Measurements from ENCODE around the gene C16orf74.
A peak's percentile ranks its signal among the peaks of the same experiment; 100 is the strongest.

Gene C16orf74

GRCh38 chr16:85752511-85753420 is 1.9 kb upstream of the C16orf74 start:
- H3K27ac ChIP-seq (ENCODE audit: insufficient read depth, low read depth, low read length, poor library complexity, severe bottlenecking): no peak overlapping the region
- no peaks in the 10 kb centered on the region for H3K36me3 ChIP-seq (ENCODE audit: control insufficient read depth, insufficient read depth, low read length)
- no peaks in the 10 kb centered on the region for H3K9me3 ChIP-seq (ENCODE audit: control insufficient read depth, low read length)
- H3K27me3 ChIP-seq (ENCODE audit: control insufficient read depth, insufficient read depth, low read length, poor library complexity, severe bottlenecking): peaks cover 47% of the 10 kb centered on the region
- 48 to 52% methylated on average over 21 of the region's 21 CpGs for WGBS, 2 experiments
- no peak overlapping the region for H3K4me3 ChIP-seq (ENCODE audit: insufficient read depth, low read depth, low read length)
- H3K4me1 ChIP-seq (ENCODE audit: control insufficient read depth, insufficient read depth, low read length): peaks cover 25% of the 10 kb centered on the region

- Histone ChIP-seq H3K27me3 (ENCODE audit: control insufficient read depth, insufficient read depth, low read length, poor library complexity, severe bottlenecking) (peaks cover 47% of the 10 kb centered on the region), H3K36me3 (ENCODE audit: control insufficient read depth, insufficient read depth, low read length) (no peaks in the 10 kb centered on the region), H3K4me3 (ENCODE audit: insufficient read depth, low read depth, low read length) (no peak overlapping the region), H3K9me3 (ENCODE audit: control insufficient read depth, low read length) (no peaks in the 10 kb centered on the region), H3K27ac (ENCODE audit: insufficient read depth, low read depth, low read length, poor library complexity, severe bottlenecking) (no peak overlapping the region), H3K4me1 (ENCODE audit: control insufficient read depth, insufficient read depth, low read length) (peaks cover 26% of the 10 kb centered on the region)
- WGBS, 2 experiments: 24% methylated on average over 15 of the region's 15 CpGs
These were observed 1.0 kb upstream of the C16orf74 start for GRCh38 chr16:85751698-85752501.

GRCh38 chr16:85750146-85750826 is 610 bp downstream of the C16orf74 start:
- 1% methylated on average over 51 of the region's 51 CpGs for WGBS, 2 experiments

GRCh38 chr16:85749771-85750145 is 1.1 kb downstream of the C16orf74 start:
- Histone ChIP-seq H3K9me3 (ENCODE audit: control insufficient read depth, low read length) (no peaks in the 10 kb centered on the region), H3K4me1 (ENCODE audit: control insufficient read depth, insufficient read depth, low read length) (peaks cover 31% of the 10 kb centered on the region), H3K27me3 (ENCODE audit: control insufficient read depth, insufficient read depth, low read length, poor library complexity, severe bottlenecking) (peaks cover 47% of the 10 kb centered on the region), H3K27ac (ENCODE audit: insufficient read depth, low read depth, low read length, poor library complexity, severe bottlenecking) (no peak overlapping the region), H3K4me3 (ENCODE audit: insufficient read depth, low read depth, low read length) (peak overlapping the region; percentile 37), H3K36me3 (ENCODE audit: control insufficient read depth, insufficient read depth, low read length) (no peaks in the 10 kb centered on the region)
- 28 to 36% methylated on average over 14 of the region's 14 CpGs for WGBS, 2 experiments

More at GRCh38 chr16:85750146-85750826, 610 bp downstream of the C16orf74 start:
- Histone ChIP-seq H3K9me3 (ENCODE audit: control insufficient read depth, low read length) (no peaks in the 10 kb centered on the region), H3K4me3 (ENCODE audit: insufficient read depth, low read depth, low read length) (peak overlapping the region; percentile 37), H3K27me3 (ENCODE audit: control insufficient read depth, insufficient read depth, low read length, poor library complexity, severe bottlenecking) (peaks cover 47% of the 10 kb centered on the region), H3K27ac (ENCODE audit: insufficient read depth, low read depth, low read length, poor library complexity, severe bottlenecking) (no peak overlapping the region), H3K36me3 (ENCODE audit: control insufficient read depth, insufficient read depth, low read length) (no peaks in the 10 kb centered on the region), H3K4me1 (ENCODE audit: control insufficient read depth, insufficient read depth, low read length) (peaks cover 31% of the 10 kb centered on the region)

GRCh38 chr16:85746460-85747215 is 4.3 kb downstream of the C16orf74 start:
- H3K4me3 ChIP-seq (ENCODE audit: insufficient read depth, low read depth, low read length): no peak overlapping the region
- H3K9me3 ChIP-seq (ENCODE audit: control insufficient read depth, low read length): no peaks in the 10 kb centered on the region
- peaks cover 17% of the 10 kb centered on the region for H3K4me1 ChIP-seq (ENCODE audit: control insufficient read depth, insufficient read depth, low read length)
- no peaks in the 10 kb centered on the region for H3K36me3 ChIP-seq (ENCODE audit: control insufficient read depth, insufficient read depth, low read length)
- H3K27ac ChIP-seq (ENCODE audit: insufficient read depth, low read depth, low read length, poor library complexity, severe bottlenecking): no peak overlapping the region
- WGBS, 2 experiments: 46 to 55% methylated on average over 13 of the region's 13 CpGs
- H3K27me3 ChIP-seq (ENCODE audit: control insufficient read depth, insufficient read depth, low read length, poor library complexity, severe bottlenecking): peaks cover 24% of the 10 kb centered on the region

GRCh38 chr16:85738923-85739715 is 11.8 kb downstream of the C16orf74 start:
- Histone ChIP-seq H3K4me3 (ENCODE audit: insufficient read depth, low read depth, low read length) (no peak overlapping the region), H3K4me1 (ENCODE audit: control insufficient read depth, insufficient read depth, low read length) (peaks cover 7% of the 10 kb centered on the region), H3K36me3 (ENCODE audit: control insufficient read depth, insufficient read depth, low read length) (no peaks in the 10 kb centered on the region), H3K27me3 (ENCODE audit: control insufficient read depth, insufficient read depth, low read length, poor library complexity, severe bottlenecking) (no peaks in the 10 kb centered on the region), H3K27ac (ENCODE audit: insufficient read depth, low read depth, low read length, poor library complexity, severe bottlenecking) (no peak overlapping the region), H3K9me3 (ENCODE audit: control insufficient read depth, low read length) (no peaks in the 10 kb centered on the region)
- 79 to 84% methylated on average over 13 of the region's 13 CpGs for WGBS, 2 experiments

- Histone ChIP-seq H3K36me3 (ENCODE audit: control insufficient read depth, insufficient read depth, low read length) (no peaks in the 10 kb centered on the region), H3K4me1 (ENCODE audit: control insufficient read depth, insufficient read depth, low read length) (peaks cover 10% of the 10 kb centered on the region), H3K27me3 (ENCODE audit: control insufficient read depth, insufficient read depth, low read length, poor library complexity, severe bottlenecking) (no peaks in the 10 kb centered on the region), H3K9me3 (ENCODE audit: control insufficient read depth, low read length) (no peaks in the 10 kb centered on the region), H3K27ac (ENCODE audit: insufficient read depth, low read depth, low read length, poor library complexity, severe bottlenecking) (no peak overlapping the region), H3K4me3 (ENCODE audit: insufficient read depth, low read depth, low read length) (no peak overlapping the region)
- 87 to 91% methylated on average over 9 of the region's 9 CpGs for WGBS, 2 experiments
These were observed 14.0 kb downstream of the C16orf74 start for GRCh38 chr16:85736921-85737320.

GRCh38 chr16:85735946-85736345 is 14.9 kb downstream of the C16orf74 start:
- Histone ChIP-seq H3K4me1 (ENCODE audit: control insufficient read depth, insufficient read depth, low read length) (peaks cover 10% of the 10 kb centered on the region), H3K9me3 (ENCODE audit: control insufficient read depth, low read length) (no peaks in the 10 kb centered on the region), H3K27ac (ENCODE audit: insufficient read depth, low read depth, low read length, poor library complexity, severe bottlenecking) (no peak overlapping the region), H3K4me3 (ENCODE audit: insufficient read depth, low read depth, low read length) (no peak overlapping the region), H3K27me3 (ENCODE audit: control insufficient read depth, insufficient read depth, low read length, poor library complexity, severe bottlenecking) (no peaks in the 10 kb centered on the region), H3K36me3 (ENCODE audit: control insufficient read depth, insufficient read depth, low read length) (no peaks in the 10 kb centered on the region)
- WGBS, 2 experiments: 75 to 80% methylated on average over 6 of the region's 6 CpGs

GRCh38 chr16:85735225-85735635 is 15.7 kb downstream of the C16orf74 start:
- H3K27me3 ChIP-seq (ENCODE audit: control insufficient read depth, insufficient read depth, low read length, poor library complexity, severe bottlenecking): no peaks in the 10 kb centered on the region
- no peaks in the 10 kb centered on the region for H3K9me3 ChIP-seq (ENCODE audit: control insufficient read depth, low read length)
- no peak overlapping the region for H3K4me3 ChIP-seq (ENCODE audit: insufficient read depth, low read depth, low read length)
- WGBS, 2 experiments: 81 to 85% methylated on average over 14 of the region's 14 CpGs
- no peaks in the 10 kb centered on the region for H3K36me3 ChIP-seq (ENCODE audit: control insufficient read depth, insufficient read depth, low read length)
- no peak overlapping the region for H3K27ac ChIP-seq (ENCODE audit: insufficient read depth, low read depth, low read length, poor library complexity, severe bottlenecking)
- peaks cover 10% of the 10 kb centered on the region for H3K4me1 ChIP-seq (ENCODE audit: control insufficient read depth, insufficient read depth, low read length)
